ENCODE data around the gene B4GALT5. TPM values are rescaled to one million over a fixed set of nuclear protein-coding genes. Genes with fewer than 3 reads are reported as not detected.

Gene B4GALT5
- total RNA-seq, 1 donor from 2014 or later = 82.0 TPM

DNA sequence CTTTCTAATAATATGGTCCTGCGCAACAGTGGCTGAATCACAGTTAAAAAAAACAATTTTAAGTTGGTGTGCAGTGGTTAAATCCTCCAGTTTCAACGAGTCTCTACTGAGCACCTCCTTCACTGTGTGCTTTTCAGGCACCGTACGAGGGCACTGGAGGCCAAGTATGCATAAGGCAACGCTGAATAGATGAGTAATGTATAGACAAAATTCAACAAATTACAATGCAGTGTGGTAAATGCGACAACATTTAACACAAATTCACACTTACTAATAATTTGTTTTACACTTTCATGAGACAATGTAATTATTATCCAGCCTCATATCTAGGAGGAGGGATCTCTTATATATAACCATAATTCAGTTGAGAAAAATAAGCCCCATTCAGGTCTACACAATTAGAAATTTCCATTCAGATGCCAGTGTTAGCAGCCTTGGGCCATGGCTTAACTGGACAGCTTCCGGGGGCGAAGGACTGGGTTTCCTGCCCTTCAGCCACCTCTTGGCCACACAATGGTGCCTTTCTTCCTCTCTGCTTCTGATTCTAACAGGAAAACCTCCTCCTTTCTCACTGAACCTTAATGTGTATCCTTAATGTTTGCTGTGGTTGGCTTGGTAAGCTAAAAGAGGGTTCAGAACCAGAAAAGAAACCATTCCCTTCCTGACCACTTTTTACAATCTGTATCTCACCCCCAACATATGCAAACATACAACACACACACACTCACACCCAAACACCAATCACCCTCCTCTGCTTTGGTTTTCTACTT is 51.9 kb downstream of the B4GALT5 start:
- DNase-seq (ENCODE audit: extremely low read depth, low read depth, low spot score) = no peak

DNA sequence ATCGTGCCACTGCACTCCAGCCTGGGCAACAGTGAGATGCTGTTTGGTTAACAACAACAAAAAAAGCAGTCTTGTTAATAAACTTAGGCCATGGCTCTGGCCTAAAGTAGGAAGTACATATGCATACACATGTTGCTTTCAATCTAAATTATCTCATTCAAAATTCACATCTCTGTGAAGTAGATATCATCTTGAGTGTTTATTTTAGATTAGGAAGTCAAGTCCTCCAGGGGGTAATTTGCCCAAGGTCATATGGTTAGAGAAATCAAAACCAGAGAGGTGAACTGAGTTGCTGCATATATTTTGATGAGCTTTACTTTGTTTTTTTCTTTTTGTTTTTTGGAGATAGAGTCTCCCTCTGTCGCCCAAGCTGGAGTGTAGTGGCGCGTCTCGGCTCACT is 52.8 kb downstream of the B4GALT5 start:
- no peak for DNase-seq (ENCODE audit: extremely low read depth, low read depth, low spot score)

DNA sequence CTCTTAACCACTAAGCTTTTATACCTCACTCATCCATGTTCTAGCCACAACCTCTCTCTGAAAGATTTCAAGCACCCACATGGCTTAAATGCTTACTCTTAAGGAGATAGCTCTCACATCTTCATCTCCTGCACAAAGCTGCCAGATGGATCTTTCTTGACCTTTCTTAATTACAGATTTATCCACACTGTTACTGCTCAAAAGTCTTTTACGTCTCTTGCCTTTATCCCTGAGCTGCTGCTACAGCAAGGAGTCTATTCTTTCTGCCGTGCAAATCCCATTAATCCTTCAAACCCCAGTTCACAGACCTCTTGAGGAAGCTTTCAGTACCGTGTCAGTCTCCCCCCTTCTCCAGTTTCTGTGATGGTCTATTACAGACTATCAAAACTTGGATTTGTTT is 54.6 kb downstream of the B4GALT5 start:
- DNase-seq (ENCODE audit: extremely low read depth, low read depth, low spot score) = no peak

DNA sequence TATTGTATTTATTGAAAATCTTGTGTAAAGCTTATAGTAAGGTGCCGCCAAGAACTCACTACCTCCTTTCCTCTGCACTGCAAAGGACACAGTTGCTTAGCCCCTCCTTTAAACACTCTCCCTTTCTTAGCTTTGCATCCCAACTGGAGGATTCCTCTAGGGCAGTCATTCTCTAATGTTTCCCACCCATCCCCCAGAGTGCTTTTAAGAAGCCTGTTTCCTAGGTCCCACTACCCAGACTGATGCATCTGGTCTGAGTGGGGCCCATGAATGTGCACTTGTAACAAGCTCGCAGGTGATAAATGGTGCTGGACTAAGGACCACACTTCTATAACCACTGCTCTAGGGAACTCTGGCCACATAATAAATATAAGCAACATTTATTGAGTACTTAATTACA is 55.2 kb downstream of the B4GALT5 start:
- no peak for DNase-seq (ENCODE audit: extremely low read depth, low read depth, low spot score)

DNA sequence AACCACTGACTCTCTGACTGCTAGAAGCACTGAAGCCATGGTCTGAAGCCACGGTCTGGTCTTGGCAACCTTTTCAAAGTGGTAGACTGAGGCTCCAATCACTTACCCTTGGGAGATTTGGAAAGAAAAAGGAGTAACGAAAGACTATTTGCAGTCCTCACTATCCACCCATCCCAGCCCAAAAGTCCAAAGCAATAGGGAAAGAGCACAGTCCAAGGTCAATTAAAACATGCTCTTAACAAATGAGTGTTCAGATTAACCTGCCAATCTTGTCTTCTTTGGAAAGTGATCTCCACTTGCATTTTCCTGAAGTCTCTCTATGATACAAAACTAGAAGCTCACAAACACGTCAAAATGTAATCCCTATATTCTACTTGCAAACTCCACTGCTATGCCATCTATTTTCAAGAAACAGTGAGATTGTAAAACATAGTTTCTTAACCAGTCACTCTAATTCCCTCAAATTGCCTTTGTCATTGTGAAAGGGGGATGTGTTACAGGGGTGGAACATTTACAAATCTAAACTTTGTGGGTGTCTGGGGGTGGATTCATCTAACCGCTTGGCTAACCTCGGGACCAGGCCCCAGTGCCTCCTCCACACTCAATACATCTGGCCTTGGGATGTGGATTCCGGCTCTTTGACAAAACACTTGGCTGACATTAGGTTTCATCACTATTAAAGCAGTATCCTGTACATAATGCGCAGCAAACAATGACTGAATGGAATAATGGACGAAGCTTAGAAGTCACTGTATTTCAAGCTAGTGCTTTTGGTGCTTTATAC is 56.4 kb downstream of the B4GALT5 start:
- no peak for DNase-seq (ENCODE audit: extremely low read depth, low read depth, low spot score)

DNA sequence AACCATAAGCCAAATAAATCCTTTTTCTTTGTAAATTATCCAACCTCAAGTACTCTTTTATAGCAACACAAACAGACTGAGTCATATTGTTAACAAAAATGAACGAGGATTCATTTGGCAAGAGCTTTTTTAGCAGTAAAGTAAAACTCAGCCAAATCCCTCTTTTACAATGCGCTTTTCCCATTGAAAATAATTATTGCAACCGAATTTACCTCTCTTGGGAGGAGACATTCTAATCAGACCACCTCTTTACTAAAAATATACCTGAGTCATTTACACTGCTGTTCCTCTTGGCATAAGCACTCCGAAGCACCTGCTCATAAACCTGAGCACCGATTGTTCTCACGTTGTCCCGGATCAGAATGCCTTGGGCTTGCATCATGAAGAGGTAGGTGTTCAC is 57.4 kb downstream of the B4GALT5 start:
- DNase-seq (ENCODE audit: extremely low read depth, low read depth, low spot score) = no peak

DNA sequence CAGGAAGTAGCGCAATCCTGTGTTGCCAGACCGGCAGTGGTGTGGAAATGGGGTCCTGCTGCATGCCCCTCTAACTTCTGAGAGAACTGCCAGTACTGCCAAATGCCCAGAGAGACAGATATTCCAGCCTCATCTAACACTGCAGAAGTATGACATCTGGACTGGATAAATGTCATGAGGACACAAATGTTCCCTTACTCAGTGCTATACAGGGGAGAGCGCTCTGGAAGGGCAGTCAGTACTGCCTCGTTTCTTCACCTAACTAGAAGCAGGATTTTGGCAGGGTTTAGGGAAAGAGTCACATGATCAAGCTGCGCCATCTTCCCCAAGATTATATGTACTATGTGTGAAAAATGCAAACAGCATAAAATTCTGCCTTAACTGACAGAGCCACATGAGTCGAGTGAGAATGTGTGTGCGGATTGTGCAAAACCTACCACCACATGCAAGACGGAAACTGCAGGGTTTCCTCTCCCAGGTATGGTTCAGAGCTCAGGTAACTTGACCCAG is 59.7 kb downstream of the B4GALT5 start:
- no peak for DNase-seq (ENCODE audit: extremely low read depth, low read depth, low spot score)

DNA sequence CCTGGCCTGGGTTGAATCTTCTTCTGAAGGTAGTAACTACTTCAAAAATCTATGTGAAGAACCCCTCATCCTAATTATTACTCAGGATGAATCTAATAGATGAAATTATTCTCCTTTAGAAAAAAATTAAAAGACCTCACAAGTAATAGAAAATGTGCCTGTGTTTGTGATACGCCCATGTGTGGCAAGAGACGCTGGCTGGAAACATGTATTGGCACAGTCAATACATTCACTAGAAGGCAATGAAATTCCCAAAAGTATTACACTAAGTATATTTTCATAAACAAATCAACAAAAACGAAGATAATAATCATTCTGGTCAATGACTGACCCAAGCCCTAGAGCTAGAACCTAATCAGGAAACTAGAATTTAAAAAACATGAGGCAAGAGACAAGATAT is 64.0 kb downstream of the B4GALT5 start:
- DNase-seq (ENCODE audit: extremely low read depth, low read depth, low spot score) = no peak

DNA sequence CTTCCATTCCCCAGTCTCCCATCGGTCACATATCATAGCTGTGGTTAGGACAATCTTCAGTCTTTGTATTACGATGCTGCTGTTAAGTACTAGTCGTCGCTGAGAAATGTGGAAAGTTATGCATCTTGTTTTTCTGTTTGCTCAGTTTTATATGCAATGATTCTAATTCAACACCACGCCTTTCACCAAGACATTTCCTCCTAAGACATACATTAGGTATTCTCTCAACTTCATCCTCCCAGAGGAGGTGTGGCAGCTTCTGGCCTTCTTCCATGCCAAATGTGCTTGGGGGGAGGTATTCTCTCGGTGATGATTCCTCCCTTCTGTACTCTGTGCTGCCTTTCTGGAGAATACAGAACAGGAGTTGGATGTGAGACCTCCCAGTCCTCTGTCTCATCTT is 66.1 kb downstream of the B4GALT5 start:
- DNase-seq (ENCODE audit: extremely low read depth, low read depth, low spot score) = no peak

DNA sequence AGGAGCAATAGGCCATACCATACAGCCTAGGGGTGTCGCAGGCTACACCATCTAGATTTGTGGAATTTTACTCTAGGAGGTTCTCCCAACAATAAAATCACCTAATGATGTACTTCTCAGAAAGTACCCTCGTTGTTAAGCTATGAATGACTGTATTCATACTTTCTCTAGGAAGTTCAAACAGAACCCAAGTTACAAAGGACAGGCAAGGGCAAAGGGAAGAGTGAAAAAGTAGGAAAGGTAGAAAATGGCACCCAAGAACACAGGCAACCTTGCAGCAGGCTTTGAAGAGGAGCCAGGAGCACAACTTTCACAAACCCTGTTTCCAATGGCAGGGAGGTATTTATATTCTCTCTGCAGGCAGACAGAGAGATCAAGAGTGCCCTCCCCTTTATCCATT is 67.2 kb downstream of the B4GALT5 start:
- DNase-seq (ENCODE audit: extremely low read depth, low read depth, low spot score) = no peak

DNA sequence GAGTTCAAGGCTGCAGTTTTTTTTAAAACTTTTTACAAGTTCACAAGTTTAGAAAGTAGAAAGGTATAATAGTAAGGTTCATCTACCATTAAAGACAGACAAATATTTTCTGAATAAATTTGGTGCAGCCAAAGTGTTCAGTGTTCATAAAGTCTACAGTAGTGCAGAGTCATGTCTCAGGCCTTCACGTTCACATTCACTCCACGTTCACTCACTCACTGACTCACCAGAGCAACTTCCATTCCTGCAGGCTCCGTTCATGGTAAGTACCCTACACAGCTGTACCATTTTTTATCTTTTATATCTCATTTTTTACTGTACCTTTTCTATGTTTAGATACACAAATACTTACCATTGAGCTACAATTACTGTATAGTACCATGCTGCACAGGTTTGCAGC is 67.6 kb downstream of the B4GALT5 start:
- no peak for DNase-seq (ENCODE audit: extremely low read depth, low read depth, low spot score)

DNA sequence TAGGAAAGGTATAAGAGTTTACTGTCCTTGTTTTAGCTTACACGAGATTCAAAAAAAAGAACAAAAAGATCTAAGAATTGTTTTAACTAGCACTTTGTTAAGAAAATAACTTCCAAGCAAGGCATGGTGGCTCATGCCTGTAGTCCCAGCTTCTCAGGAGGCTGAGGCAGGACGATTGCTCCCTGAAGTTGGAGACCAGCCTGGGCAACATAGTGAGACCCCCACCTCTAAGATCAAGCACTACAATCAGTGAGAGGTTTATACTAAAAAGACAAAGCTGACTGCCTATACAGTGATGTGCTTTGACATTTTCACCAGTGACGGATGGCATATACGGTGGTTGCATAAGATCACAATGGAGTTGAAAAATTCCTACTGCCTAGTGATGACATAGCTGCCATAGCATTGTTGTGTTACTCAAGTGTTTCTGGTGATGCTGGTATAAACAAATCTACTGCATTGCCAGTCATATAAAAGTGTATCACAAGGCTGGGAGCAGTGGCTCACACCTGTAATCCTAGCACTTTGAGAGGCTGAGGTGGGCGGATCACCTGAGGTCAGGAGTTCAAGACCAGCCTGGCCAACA is 68.6 kb downstream of the B4GALT5 start:
- DNase-seq (ENCODE audit: extremely low read depth, low read depth, low spot score) = no peak

DNA sequence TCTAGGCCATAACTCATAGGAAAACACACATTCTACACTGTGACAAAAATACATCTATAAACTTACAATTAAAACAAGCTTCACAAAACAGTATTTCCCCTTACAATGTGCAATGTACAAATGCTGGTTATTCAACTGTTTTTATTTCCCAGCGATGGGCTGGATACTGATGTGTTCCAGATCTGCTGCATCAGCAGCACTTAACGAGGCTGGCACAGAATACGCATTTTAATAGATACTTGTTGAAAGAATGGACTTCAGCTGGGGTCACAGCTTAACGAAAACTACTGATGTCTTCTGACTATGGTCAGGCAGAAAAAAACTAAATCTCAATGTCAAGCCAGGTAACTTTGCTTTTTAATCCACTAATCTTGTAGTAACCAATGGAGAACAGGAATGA is 70.9 kb downstream of the B4GALT5 start:
- DNase-seq (ENCODE audit: extremely low read depth, low read depth, low spot score) = no peak

DNA sequence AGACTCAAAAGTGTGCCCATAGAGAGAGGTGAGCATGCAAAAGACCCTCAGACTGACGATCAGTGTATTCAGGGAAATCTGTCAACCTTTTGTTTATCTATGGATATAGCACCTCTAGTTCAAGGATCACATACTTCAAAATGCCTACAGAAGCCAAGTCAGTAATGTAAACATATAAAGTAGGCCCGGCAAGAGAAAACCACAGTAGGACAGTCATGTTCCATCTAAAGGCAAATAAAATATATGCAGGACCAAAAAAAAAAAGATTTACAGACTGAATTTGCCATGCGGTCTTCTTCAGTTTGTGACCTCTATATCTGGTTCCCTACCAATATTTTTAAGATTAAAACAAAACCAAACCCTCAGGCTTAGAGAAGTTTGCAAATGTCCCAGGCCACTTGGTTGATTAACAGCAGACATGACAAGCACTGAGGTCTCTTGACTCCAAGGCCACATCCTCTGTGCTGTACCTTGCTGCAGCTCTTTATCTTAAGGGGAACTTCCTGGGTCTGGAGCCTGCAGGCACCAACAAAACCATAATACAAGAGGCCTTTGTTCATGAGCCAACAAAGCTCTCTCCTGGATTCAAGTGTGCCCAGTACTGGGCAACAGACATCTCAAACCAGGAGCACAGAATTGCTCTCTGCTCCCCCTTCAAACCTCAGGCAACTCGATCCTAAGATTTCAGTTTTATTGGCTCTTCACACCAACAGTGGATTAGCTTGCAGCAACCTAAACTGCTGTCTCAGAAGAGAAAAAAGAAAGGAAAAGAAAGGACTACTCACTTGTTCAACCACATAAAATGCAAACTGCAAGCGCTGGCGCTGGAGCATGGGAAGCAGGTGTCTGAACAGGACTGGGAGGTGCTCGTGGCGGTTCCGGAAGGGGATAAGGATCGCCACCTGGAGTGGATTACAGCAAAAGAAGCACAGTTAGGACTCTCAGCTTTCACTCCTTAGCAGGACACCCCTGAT is 71.7 kb downstream of the B4GALT5 start:
- no peak for DNase-seq (ENCODE audit: extremely low read depth, low read depth, low spot score)

DNA sequence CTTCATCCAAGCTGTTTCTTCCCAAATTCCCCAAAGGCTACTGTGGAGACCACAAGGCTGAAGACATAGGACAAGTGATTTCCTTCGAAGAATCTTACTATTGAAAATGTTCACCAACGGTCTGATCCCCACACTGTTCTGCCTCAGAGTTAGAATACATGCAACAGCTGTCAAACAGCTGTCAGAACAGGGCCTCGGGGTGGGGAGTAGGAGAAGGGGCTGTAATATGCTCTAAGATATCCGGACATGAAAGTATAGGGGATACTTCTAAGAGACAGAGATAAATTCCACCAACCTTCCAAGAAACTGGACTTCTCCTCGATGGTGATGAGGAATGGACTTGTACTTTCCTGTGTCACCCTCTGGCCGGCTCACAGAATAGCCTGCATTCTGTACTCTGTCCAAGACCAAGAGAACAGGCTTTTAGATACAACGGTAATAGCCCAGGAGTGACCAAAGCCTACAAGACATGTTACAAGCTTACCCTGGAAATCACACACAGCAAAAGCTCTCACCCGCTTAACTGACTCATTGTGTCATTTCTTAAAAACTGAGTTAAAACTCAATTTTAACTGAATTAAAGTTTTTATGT is 76.5 kb downstream of the B4GALT5 start:
- no peak for DNase-seq (ENCODE audit: extremely low read depth, low read depth, low spot score)

DNA sequence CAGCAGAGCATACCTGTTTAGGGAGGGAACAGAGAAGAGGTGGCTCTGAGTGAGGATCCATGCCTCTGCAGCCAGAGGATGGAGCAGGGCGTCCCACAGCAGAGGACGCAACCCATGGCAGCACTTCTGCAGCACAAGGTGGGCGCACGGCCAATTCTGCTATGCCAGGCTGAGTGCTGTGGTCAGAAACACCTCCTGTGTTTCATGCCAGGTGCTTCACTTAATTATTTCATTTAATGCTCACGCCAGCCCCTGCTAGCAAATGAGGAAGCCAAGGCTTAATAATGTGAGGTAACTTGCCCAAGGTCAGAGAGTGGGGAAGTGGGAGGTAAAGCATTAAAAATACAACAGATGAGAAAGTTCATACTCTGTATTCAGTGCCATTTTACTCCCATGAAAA is 77.2 kb downstream of the B4GALT5 start:
- DNase-seq (ENCODE audit: extremely low read depth, low read depth, low spot score) = no peak

DNA sequence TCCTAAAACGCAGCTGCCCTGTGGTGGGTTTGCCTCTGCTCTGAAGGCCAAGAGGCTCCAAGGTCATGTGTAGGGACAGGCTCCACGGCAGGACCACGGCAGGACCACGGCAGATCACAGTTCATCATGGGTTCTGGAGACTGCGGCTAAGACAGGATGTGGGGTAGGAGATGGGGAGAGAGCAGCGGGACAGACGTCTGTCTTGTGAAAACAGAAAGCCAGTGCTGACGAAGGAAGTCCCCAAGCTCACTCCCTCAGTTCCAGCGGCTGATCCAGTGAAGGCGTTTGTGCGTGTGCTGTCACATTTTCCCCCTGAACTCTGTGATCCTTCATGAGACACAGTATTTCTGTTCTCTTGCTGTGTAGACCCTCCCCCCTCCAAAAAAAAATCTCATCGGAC is 77.8 kb downstream of the B4GALT5 start:
- DNase-seq (ENCODE audit: extremely low read depth, low read depth, low spot score) = no peak

DNA sequence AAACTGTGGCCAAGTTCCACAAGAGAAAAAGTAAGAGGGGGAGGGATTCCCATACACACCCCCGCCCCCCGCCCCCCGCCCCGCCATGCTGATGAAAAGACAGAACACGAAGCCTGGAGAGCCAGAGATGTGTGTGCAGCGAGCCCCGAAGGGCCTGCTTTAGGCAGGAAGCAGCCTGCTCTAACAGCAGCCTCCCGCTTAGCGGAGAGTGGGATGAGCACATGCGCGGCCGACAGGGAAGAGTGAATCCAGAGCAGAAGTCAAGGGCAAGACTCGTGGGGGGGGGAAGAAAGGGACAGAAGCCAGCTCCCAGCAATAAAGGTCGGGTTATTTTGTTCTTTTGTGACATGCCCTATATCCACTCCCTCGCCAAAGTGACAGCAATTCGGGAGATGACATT is 78.5 kb downstream of the B4GALT5 start:
- DNase-seq (ENCODE audit: extremely low read depth, low read depth, low spot score) = no peak

DNA sequence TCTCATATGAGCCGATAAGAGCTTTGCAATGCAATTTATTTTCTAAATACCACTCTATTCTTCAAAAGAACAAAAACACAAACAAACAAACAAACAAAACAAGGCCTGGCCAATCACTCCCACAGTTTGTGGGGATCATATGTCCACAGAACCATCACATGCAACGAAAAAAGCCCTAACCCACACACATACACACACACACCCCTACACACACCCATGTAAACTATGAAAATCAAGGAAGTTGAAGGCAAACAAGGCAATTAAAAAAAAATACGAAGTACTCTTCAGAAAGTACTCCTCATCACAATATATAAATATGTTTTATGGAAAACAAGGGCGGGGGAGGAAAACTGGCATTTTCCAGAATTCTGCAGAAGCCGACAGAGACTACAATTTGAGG is 79.6 kb downstream of the B4GALT5 start:
- DNase-seq (ENCODE audit: extremely low read depth, low read depth, low spot score) = no peak

DNA sequence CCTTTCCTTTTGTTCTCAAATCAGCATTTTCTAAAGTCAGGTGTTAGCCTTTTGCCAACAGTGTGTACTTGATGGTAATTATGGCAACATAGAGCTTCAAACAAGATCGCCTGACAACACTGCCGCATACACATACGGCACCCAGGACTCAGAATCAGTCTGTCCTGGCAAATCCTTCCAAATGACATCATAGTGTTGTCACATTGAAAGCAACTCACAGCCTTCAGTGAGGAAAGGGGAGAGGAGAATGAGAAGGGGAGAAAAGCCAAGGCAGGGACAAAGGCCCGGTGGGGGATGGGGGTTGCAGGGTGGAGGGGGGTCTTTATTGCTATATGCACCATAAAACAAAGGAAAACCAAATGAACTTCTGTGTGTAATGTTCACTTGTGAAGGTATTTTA is 80.0 kb downstream of the B4GALT5 start:
- no peak for DNase-seq (ENCODE audit: extremely low read depth, low read depth, low spot score)

Measured in glomerular endothelial cell (primary cell).